ENCODE results near the gene FIGN.

FIGN gene

DNA sequence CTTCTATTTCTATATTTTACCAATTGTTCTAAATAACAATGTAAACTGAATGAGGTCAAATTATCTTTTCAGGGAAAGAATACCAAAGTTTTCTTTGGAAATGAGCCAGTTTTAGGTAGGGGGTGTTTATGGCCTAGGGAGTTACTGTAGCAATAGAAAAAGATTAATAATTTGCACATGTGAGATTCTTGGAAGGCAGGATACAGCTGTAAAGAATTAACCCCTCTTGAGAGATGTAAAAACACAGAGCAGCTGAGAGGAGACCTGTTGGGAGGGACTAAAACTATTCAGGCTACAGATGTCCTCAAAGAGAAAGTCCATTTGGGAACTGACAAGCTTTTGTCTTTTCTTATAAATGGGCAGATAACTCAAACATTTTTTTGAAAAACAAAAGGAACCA lies 182.2 kb downstream of the FIGN start:
- DNase-seq = no peak

DNA sequence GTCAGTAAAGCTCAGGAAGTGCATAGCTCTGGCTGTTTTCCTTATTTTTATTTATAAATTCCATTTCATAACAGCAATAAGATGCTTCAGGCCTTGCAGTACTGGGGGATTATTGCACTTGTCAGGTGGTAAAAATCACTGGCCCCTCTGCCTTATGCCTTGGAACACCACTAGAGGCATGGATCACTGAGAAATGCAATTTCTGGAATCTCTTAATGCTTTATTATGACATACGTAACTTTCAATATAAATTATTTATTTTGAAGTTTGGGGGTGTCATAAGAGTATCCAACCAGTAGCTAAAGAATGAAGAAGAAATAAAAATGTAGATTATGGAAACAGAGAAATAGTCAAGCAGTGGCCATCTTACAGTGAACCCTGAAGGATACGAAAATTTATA lies 183.1 kb downstream of the FIGN start:
- no peak for DNase-seq

DNA sequence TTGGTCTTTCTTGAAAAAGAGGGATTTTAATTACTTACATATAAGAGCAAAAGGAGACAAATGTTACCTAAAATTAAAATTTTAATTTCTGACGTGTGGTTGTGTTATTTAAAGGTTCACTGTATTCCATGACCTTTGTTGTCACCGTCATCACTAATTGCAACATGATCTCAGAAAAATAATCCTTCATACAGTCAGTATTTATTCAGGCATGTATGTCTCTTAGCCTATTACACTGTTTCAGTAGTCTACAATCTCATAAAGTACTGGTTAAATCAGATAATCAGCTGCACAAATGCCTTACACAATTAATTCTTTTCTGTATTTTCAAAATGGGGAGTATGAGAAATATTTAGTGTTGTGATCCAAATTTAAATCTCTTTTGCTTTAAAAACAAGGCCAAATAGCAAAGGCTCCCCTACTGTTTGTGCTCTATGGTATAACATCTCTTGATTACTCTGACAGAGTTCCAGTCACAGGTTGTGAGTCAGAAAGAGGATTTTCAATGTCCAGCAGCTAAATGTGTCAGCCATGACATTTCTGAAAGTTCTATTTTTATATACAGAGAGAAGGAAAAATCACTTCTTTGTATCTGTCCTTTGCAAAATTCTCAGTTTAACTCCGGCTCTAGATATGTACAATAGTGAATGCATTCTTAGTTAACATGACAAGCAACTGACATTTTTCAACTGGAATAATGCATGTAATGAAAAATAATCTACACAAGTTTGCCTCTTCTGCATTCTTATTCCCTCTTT lies 184.0 kb downstream of the FIGN start:
- no peak for DNase-seq

DNA sequence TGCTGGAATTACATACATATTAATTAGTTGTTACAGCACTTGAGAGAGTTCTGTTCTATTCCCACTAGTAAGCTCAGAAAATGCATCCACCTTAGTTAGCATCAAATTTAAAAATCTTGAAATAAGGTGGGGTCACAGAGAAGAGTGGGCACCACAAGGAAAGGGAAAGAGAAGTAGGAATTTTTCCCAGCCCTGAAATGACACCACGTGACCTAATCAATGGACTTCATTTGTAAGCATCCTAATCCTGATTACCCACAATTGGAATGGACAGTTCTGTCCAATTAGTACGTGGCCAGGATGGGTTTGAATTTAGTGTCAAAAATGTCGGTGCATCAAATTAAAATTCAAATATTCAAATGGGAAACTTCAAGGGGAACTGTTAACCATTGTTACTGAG lies 186.8 kb downstream of the FIGN start:
- DNase-seq = no peak

Data from NCI-H446 treated with DMSO at 0.1 percent for 48 hours (cell line).